NCI-H2171 treated with DMSO at 0.1 percent for 48 hours (cell line): ENCODE measurements around the gene NHEJ1.

ENCODE experiments used
- DNase-seq: peaks from one replicate; lab custom pipeline; 2025; lab: John Stamatoyannopoulos, UW

Gene NHEJ1

GRCh38 chr2:219028996-219029828 is 131.4 kb downstream of the NHEJ1 start:
- no peak for DNase-seq

GRCh38 chr2:219028141-219028540 is 132.5 kb downstream of the NHEJ1 start:
- DNase-seq, result peak; percentile 12

GRCh38 chr2:219027511-219028055 is 133.0 kb downstream of the NHEJ1 start:
- no peak for DNase-seq

GRCh38 chr2:219026946-219027345 is 133.7 kb downstream of the NHEJ1 start:
- DNase-seq, result no peak

- no peak for DNase-seq
These were observed 134.7 kb downstream of the NHEJ1 start for GRCh38 chr2:219025637-219026585.
